Right atrium auricular region (tissue), 2 donors: Measurements from ENCODE around the gene SPNS3. TPM values are rescaled to one million over a fixed set of nuclear protein-coding genes. Genes with fewer than 3 reads are reported as not detected.

ENCODE experiments used
- DNase-seq: peaks from one replicate; pipeline ENCODE4 v3.0.0-alpha.2; 2019; ENCODE audit warnings: low spot score
- H3K27ac ChIP-seq, 2 donors: fragments of 200-600 bp; sonication (generic); 1 replicate in 1 of 2; 2 replicates in 1 of 2; pipeline ENCODE4 v1.5.1; 2016 to 2019
- H3K27me3 ChIP-seq, 2 donors: fragments of 200-600 bp; sonication (generic); one replicate each; pipeline versions ENCODE4 v1.5.1 to v1.6.0; 2017 to 2019
- H3K36me3 ChIP-seq: fragments of 200-600 bp; sonication (generic); one replicate; pipeline ENCODE4 v1.5.1; 2016
- H3K4me1 ChIP-seq, 2 donors: fragments of 200-600 bp; sonication (generic); one replicate each; pipeline versions ENCODE4 v1.5.1 to v1.6.0; 2017 to 2019
- H3K4me3 ChIP-seq, 2 donors: fragments of 200-600 bp; sonication (generic); 1 replicate in 1 of 2; 2 replicates in 1 of 2; pipeline ENCODE4 v1.5.1; 2017 to 2019; ENCODE audit warnings: mild to moderate bottlenecking in 1 of 2, moderate library complexity in 1 of 2
- H3K9me3 ChIP-seq, 2 donors: fragments of 200-600 bp; sonication (generic); one replicate each; pipeline ENCODE4 v1.5.1; 2019
- total RNA-seq, 2 donors: library from RNA; depleted of rRNA; stranded (reverse); fragments of >200 nt; gene quantifications; one replicate each; pipeline ENCODE4 v1.1.0, GENCODE V29; 2016
- TF ChIP-seq, protein P1 (sequence below), 2 donors: fragments of 200-600 bp; sonication (generic); IDR thresholded peaks; one replicate each; pipeline ENCODE4 v1.5.1; 2019; ENCODE audit warnings: antibody characterized with exemption in 2 of 2

The SPNS3 gene
- total RNA-seq, 2 donors from 2014 or later, result not detected

DNA sequence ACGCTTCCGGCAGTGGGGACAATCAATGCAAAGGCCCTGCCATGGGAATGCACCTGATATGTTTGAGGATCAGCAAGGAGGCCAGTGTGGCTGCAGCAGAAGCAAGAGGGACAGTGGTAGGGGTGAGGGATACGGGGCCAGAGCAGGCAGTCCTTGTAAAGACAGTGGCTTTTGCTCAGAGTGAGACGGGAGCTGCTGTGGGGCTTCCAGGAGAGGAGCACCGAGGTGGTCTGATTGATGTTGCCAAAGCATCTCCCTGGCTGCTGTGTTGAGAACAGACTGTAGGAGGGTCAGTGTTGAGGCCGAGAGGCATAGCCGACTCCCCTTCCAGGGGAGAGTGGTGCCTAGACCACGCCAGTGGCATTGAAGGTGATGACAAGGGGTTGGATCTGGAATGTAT, 53.6 kb downstream of the SPNS3 start:
- H3K27me3 ChIP-seq, result no peaks in the 10 kb centered on the region
- no peak for DNase-seq
- H3K9me3 ChIP-seq, result no peaks in the 10 kb centered on the region
- no peak overlapping the region for H3K4me3 ChIP-seq
- no peaks in the 10 kb centered on the region for H3K36me3 ChIP-seq
- no peaks in the 10 kb centered on the region for H3K4me1 ChIP-seq
- no peak overlapping the region for H3K27ac ChIP-seq
- TF ChIP-seq, protein P1, sequence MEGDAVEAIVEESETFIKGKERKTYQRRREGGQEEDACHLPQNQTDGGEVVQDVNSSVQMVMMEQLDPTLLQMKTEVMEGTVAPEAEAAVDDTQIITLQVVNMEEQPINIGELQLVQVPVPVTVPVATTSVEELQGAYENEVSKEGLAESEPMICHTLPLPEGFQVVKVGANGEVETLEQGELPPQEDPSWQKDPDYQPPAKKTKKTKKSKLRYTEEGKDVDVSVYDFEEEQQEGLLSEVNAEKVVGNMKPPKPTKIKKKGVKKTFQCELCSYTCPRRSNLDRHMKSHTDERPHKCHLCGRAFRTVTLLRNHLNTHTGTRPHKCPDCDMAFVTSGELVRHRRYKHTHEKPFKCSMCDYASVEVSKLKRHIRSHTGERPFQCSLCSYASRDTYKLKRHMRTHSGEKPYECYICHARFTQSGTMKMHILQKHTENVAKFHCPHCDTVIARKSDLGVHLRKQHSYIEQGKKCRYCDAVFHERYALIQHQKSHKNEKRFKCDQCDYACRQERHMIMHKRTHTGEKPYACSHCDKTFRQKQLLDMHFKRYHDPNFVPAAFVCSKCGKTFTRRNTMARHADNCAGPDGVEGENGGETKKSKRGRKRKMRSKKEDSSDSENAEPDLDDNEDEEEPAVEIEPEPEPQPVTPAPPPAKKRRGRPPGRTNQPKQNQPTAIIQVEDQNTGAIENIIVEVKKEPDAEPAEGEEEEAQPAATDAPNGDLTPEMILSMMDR (IDR thresholded peaks at IDR 0.05), result no peak

GRCh38 chr17:4487820-4488716, 54.3 kb downstream of the SPNS3 start:
- TF ChIP-seq, protein P1 (IDR thresholded peaks at IDR 0.05), result no peak
- Histone ChIP-seq H3K4me1 (no peaks in the 10 kb centered on the region), H3K4me3 (no peak overlapping the region), H3K9me3 (no peaks in the 10 kb centered on the region), H3K36me3 (no peaks in the 10 kb centered on the region), H3K27ac (no peak overlapping the region), H3K27me3 (no peaks in the 10 kb centered on the region)
- no peak for DNase-seq

- Histone ChIP-seq H3K9me3 (no peaks in the 10 kb centered on the region), H3K27ac (no peak overlapping the region), H3K36me3 (no peaks in the 10 kb centered on the region), H3K4me3 (no peak overlapping the region), H3K4me1 (no peaks in the 10 kb centered on the region), H3K27me3 (no peaks in the 10 kb centered on the region)
- no peak for DNase-seq
- TF ChIP-seq, protein P1 (IDR thresholded peaks at IDR 0.05), result no peak
Observed at GRCh38 chr17:4488989-4489595, 55.4 kb downstream of the SPNS3 start.

GRCh38 chr17:4490109-4490591, 56.4 kb downstream of the SPNS3 start:
- H3K4me1 ChIP-seq, result no peaks in the 10 kb centered on the region
- H3K27me3 ChIP-seq, result no peaks in the 10 kb centered on the region
- DNase-seq, result no peak
- no peaks in the 10 kb centered on the region for H3K9me3 ChIP-seq
- H3K4me3 ChIP-seq, result no peak overlapping the region
- H3K27ac ChIP-seq, result no peak overlapping the region
- no peaks in the 10 kb centered on the region for H3K36me3 ChIP-seq
- TF ChIP-seq, protein P1 (IDR thresholded peaks at IDR 0.05), result no peak

DNA sequence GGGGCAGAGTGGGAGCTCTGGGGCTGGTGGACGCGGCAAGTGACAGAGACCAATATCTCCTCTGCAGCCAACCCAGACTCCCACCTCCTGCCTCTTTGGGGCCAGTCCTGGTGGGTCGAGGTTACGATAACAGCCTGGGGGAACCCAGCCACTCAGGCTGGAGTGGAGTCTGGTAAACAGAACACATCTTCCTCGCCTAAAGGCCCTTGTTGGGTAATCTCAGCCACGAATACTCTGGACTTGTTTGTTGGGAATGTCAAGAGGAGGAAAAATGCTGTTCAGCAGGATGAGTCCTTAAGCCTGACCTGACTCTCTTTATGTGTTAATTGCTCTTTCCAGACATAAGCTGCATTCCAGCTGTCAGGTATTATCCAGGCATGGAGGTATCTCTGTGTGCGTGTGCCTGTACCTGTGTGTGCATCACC, 56.9 kb downstream of the SPNS3 start:
- no peaks in the 10 kb centered on the region for H3K27me3 ChIP-seq
- TF ChIP-seq, protein P1 (IDR thresholded peaks at IDR 0.05), result no peak
- no peaks in the 10 kb centered on the region for H3K36me3 ChIP-seq
- H3K9me3 ChIP-seq, result no peaks in the 10 kb centered on the region
- H3K27ac ChIP-seq, result no peak overlapping the region
- no peak for DNase-seq
- no peaks in the 10 kb centered on the region for H3K4me1 ChIP-seq
- no peak overlapping the region for H3K4me3 ChIP-seq
